Activated naive CD4-positive, alpha-beta T cell treated with Interleukin-2 at 50 U/mL for 16 hours (primary cell): ENCODE data around the gene AHSA1.
"Not testable (repeated sequence)": the region's sequence is repeated elsewhere in the genome, so short reads cannot be mapped to it uniquely, and the experiment has no call there.

Experiments used
- DNase-seq: peaks from one replicate; pipeline ENCODE4 v3.0.0-alpha.2; 2020

The AHSA1 gene

GRCh38 chr14:77457522-77458248 lies at the start of gene AHSA1, which contains the start of gene VIPAS39:
AHSA1 (plus strand) TSS chr14:77458093; CDS start chr14:77458190, 97 bp downstream.
VIPAS39 (minus strand) TSS chr14:77457601; CDS start chr14:77454102, 3,499 bp downstream.
- peak; percentile 93 for DNase-seq

- no peak for DNase-seq
Measured at GRCh38 chr14:77409131-77409533, 48.8 kb upstream of the AHSA1 start.

- DNase-seq = not testable (repeated sequence)
Measured at GRCh38 chr14:77415403-77416030, 42.4 kb upstream of the AHSA1 start.

GRCh38 chr14:77416098-77416497 lies 41.8 kb upstream of the AHSA1 start:
- DNase-seq = not testable (repeated sequence)

- DNase-seq = no peak
Measured at GRCh38 chr14:77416836-77417235, 41.1 kb upstream of the AHSA1 start.

GRCh38 chr14:77421201-77421600 lies 36.7 kb upstream of the AHSA1 start:
- DNase-seq = no peak

- no peak for DNase-seq
Measured at GRCh38 chr14:77423423-77423822, 34.5 kb upstream of the AHSA1 start, which contains the start of gene NOXRED1. NOXRED1 (minus strand) TSS chr14:77423523; CDS start chr14:77422889, 634 bp downstream.

- DNase-seq = no peak
Measured at GRCh38 chr14:77424862-77425261, 33.0 kb upstream of the AHSA1 start.

GRCh38 chr14:77426396-77426795 lies 31.5 kb upstream of the AHSA1 start:
- DNase-seq = no peak

- DNase-seq = no peak
Measured at GRCh38 chr14:77436042-77436441, 21.9 kb upstream of the AHSA1 start.

GRCh38 chr14:77438596-77438995 lies 19.3 kb upstream of the AHSA1 start:
- DNase-seq = no peak

- no peak for DNase-seq
Measured at GRCh38 chr14:77439861-77440260, 18.0 kb upstream of the AHSA1 start.

- no peak for DNase-seq
Measured at GRCh38 chr14:77442196-77442595, 15.7 kb upstream of the AHSA1 start.

GRCh38 chr14:77455966-77456640 lies 1.8 kb upstream of the AHSA1 start:
- no peak for DNase-seq

- DNase-seq = no peak
Measured at GRCh38 chr14:77457115-77457521, 775 bp upstream of the AHSA1 start.

GRCh38 chr14:77458249-77458950 lies 507 bp downstream of the AHSA1 start:
- peak; percentile 45 for DNase-seq

- DNase-seq = peak; percentile 66
Measured at GRCh38 chr14:77459072-77459723, 1.3 kb downstream of the AHSA1 start.

- DNase-seq = no peak
Measured at GRCh38 chr14:77467801-77468200, 9.9 kb downstream of the AHSA1 start.

- DNase-seq = no peak
Measured at GRCh38 chr14:77469067-77469505, 11.2 kb downstream of the AHSA1 start.

- DNase-seq = no peak
Measured at GRCh38 chr14:77469539-77469938, 11.6 kb downstream of the AHSA1 start.

- no peak for DNase-seq
Measured at GRCh38 chr14:77470224-77470870, 12.5 kb downstream of the AHSA1 start.

- DNase-seq = no peak
Measured at GRCh38 chr14:77473921-77474320, 16.0 kb downstream of the AHSA1 start.
